A549 (cell line): ENCODE data around the gene MITF.

Experiments used
- BHLHE40 ChIP-seq: IDR thresholded peaks from 2 replicates; pipeline ENCODE4 v1.6.1; 2012; ENCODE audit warnings: low read depth, low read length, inconsistent platforms
- RAD21 ChIP-seq, 2 experiments: fragments of >200 bp in 1 of 2; sonication (Bioruptor Twin) in 1 of 2; formaldehyde crosslinking in 1 of 2; IDR thresholded peaks in 1 of 2; conservative IDR thresholded peaks in 1 of 2; 2 replicates in 1 of 2; 3 replicates in 1 of 2; pipeline ENCODE4 v1.6.1; 2012 to 2018; ENCODE audit warnings: inconsistent platforms in 1 of 2
- TF ChIP-seq, protein P1 (sequence below): fragments of >200 bp; sonication (Bioruptor Twin); formaldehyde crosslinking; IDR thresholded peaks from 3 replicates; pipeline ENCODE4 v1.5.1; 2016

GRCh38 chr3:69932087-69932486 is 192.8 kb downstream of the MITF start:
- TF ChIP-seq RAD21 (conservative IDR thresholded peaks at IDR 0.05 in 1 of 2, IDR thresholded peaks at IDR 0.05 in 1 of 2) (no peak), BHLHE40 (no peak)
- TF ChIP-seq, protein P1, sequence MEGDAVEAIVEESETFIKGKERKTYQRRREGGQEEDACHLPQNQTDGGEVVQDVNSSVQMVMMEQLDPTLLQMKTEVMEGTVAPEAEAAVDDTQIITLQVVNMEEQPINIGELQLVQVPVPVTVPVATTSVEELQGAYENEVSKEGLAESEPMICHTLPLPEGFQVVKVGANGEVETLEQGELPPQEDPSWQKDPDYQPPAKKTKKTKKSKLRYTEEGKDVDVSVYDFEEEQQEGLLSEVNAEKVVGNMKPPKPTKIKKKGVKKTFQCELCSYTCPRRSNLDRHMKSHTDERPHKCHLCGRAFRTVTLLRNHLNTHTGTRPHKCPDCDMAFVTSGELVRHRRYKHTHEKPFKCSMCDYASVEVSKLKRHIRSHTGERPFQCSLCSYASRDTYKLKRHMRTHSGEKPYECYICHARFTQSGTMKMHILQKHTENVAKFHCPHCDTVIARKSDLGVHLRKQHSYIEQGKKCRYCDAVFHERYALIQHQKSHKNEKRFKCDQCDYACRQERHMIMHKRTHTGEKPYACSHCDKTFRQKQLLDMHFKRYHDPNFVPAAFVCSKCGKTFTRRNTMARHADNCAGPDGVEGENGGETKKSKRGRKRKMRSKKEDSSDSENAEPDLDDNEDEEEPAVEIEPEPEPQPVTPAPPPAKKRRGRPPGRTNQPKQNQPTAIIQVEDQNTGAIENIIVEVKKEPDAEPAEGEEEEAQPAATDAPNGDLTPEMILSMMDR = no peak
